Testis (tissue), 2 donors: ENCODE measurements around the gene MPPED1.

Experiments used
- POLR2A ChIP-seq: fragments of 450-650 bp; IDR thresholded peaks from one replicate; pipeline ENCODE4 v1.6.1; 2017; ENCODE audit warnings: antibody characterized with exemption, mild to moderate bottlenecking, moderate library complexity
- TF ChIP-seq, protein P1 (sequence below), 3 experiments: fragments of 450-650 bp in 2 of 3; fragments of 200-600 bp in 1 of 3; sonication (generic) in 1 of 3; IDR thresholded peaks; one replicate each; pipeline ENCODE4 v1.5.1; 2016 to 2019; ENCODE audit warnings: antibody characterized with exemption in 3 of 3, mild to moderate bottlenecking in 2 of 3, moderate library complexity in 1 of 3

DNA sequence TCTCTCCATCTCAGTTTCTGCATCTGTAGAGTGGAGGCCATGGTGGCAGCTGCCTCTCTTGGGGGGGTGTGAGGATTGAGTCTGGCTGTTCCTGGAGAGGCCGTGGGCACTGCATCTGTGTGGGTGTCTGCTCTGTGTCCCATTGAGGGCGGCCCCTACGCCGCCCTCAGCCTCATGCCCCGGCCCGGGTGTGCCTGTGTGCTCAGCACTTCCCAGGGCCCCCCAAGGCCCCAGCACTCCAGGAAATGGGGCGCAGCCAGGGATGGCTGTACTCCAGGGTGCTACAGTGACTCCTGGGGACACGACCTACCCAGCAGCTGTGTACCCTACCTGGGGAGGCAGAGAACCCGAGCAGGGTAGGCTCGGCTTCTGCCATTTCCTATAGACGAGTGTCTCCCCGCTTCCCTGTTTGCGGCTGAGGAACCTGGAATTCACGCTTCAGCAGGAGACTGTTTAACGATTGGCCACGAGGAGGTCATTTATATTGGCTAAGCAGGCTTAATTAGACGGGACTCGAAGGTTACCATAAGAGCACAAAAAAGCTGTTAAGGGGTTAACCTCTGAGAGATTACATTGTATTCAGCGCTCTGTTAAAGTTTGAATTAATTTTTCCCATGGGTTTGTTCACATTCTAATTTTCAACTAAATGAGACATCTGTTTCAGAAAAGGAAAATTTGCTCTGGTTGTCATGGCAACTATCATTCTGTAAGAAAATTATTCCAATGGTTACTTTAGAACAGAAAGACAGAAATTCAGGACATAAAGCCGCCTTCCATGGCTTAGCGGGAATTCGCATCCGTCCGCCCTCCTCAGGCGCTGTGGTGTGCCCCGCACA lies 76.4 kb downstream of the MPPED1 start:
- TF ChIP-seq POLR2A: no peak
- TF ChIP-seq, protein P1, sequence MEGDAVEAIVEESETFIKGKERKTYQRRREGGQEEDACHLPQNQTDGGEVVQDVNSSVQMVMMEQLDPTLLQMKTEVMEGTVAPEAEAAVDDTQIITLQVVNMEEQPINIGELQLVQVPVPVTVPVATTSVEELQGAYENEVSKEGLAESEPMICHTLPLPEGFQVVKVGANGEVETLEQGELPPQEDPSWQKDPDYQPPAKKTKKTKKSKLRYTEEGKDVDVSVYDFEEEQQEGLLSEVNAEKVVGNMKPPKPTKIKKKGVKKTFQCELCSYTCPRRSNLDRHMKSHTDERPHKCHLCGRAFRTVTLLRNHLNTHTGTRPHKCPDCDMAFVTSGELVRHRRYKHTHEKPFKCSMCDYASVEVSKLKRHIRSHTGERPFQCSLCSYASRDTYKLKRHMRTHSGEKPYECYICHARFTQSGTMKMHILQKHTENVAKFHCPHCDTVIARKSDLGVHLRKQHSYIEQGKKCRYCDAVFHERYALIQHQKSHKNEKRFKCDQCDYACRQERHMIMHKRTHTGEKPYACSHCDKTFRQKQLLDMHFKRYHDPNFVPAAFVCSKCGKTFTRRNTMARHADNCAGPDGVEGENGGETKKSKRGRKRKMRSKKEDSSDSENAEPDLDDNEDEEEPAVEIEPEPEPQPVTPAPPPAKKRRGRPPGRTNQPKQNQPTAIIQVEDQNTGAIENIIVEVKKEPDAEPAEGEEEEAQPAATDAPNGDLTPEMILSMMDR (IDR thresholded peaks at IDR 0.05): no peak
